OCI-LY7 (cell line): ENCODE results near the gene PLSCR2. TPM values are rescaled to one million over a fixed set of nuclear protein-coding genes. Genes with fewer than 3 reads are reported as not detected.

Source experiments
- BruUV-seq: library from RNA; stranded (reverse); fragments of 400-500 nt; replicated peaks from 2 replicates; lab custom pipeline; 2021; lab: Mats Ljungman, UMichigan
- CTCF ChIA-PET: fragments of 300-600 bp; sonication (Branson Sonifier 250); formaldehyde crosslinking; loops from one replicate; lab custom pipeline; 2022; ENCODE audit warnings: antibody characterized with exemption; ENCODE audit not compliant: unreplicated experiment; lab: Charles Lee
- POLR2A ChIA-PET: fragments of 300-600 bp; sonication (Branson Sonifier 250); formaldehyde crosslinking; loops from one replicate; lab custom pipeline; 2022; ENCODE audit warnings: antibody characterized with exemption; lab: Charles Lee
- DNase-seq: peaks from one replicate; pipeline ENCODE4 v3.0.0-alpha.2; 2015; ENCODE audit warnings: low spot score
- H2AFZ ChIP-seq: fragments of 200-600 bp; sonication (generic), shearing (Covaris generic); 2 replicates; pipeline ENCODE4 v1.6.1; 2014; ENCODE audit warnings: mild to moderate bottlenecking, antibody characterized with exemption, low read length, moderate library complexity
- H3K27ac ChIP-seq: fragments of 200-600 bp; sonication (generic); 2 replicates; pipeline ENCODE4 v1.5.1; 2014; ENCODE audit warnings: mixed run types, low read depth, mild to moderate bottlenecking, moderate library complexity, low read length, inconsistent platforms; ENCODE audit not compliant: poor library complexity, severe bottlenecking
- H3K36me3 ChIP-seq: fragments of 200-600 bp; sonication (generic); 2 replicates; pipeline ENCODE4 v1.6.1; 2014; ENCODE audit warnings: mild to moderate bottlenecking, antibody characterized with exemption, low read length, moderate library complexity, mixed read lengths; ENCODE audit not compliant: insufficient read depth
- H3K4me1 ChIP-seq: fragments of 200-600 bp; sonication (generic); 2 replicates; pipeline ENCODE4 v1.5.1; 2014; ENCODE audit warnings: mild to moderate bottlenecking, low read length; ENCODE audit not compliant: insufficient read depth, poor library complexity, severe bottlenecking
- H3K4me2 ChIP-seq: fragments of 200-600 bp; sonication (generic); 2 replicates; pipeline ENCODE4 v1.6.1; 2014; ENCODE audit warnings: mild to moderate bottlenecking, low read length
- H3K4me3 ChIP-seq: fragments of 200-600 bp; sonication (generic); 2 replicates; pipeline ENCODE4 v1.5.1; 2014; ENCODE audit warnings: mild to moderate bottlenecking, low read depth, low read length; ENCODE audit not compliant: poor library complexity, severe bottlenecking
- H3K79me2 ChIP-seq: fragments of 200-600 bp; sonication (generic); 2 replicates; pipeline ENCODE4 v1.6.1; 2016; ENCODE audit warnings: low read depth, mild to moderate bottlenecking, low read length, moderate library complexity, mixed read lengths; ENCODE audit not compliant: insufficient read depth
- H3K9me2 ChIP-seq: fragments of 200-600 bp; sonication (generic); 2 replicates; pipeline ENCODE4 v1.6.1; 2016; ENCODE audit warnings: mild to moderate bottlenecking, low read length, mixed read lengths; ENCODE audit not compliant: insufficient read depth
- H3K9me3 ChIP-seq: fragments of 200-600 bp; sonication (generic); 2 replicates; pipeline ENCODE4 v1.6.1; 2014; ENCODE audit warnings: mild to moderate bottlenecking, mixed run types, low read length, mixed read lengths
- H4K20me1 ChIP-seq: fragments of 200-600 bp; sonication (generic); 2 replicates; pipeline ENCODE4 v1.6.1; 2014; ENCODE audit warnings: mild to moderate bottlenecking, antibody characterized with exemption, low read length, moderate library complexity, mixed read lengths; ENCODE audit not compliant: insufficient read depth
- CTCF ChIP-seq: fragments of 200-600 bp; sonication (generic); conservative IDR thresholded peaks from 2 replicates; pipeline ENCODE4 v1.5.1; 2014; ENCODE audit warnings: mild to moderate bottlenecking, antibody characterized with exemption, low read length, moderate library complexity, mixed read lengths
- EZH2phosphoT487 ChIP-seq: fragments of 200-600 bp; sonication (generic); IDR thresholded peaks from 2 replicates; pipeline ENCODE4 v1.6.1; 2018; ENCODE audit warnings: low read depth, borderline replicate concordance, mild to moderate bottlenecking, mixed run types, antibody characterized with exemption, low read length, moderate library complexity, mixed read lengths
- intact Hi-C: fragments of 100-400 bp; cut with micrococcal nuclease; formaldehyde crosslinking; loops from one replicate; pipeline ENCODE4 v1.10.0; 2022; ENCODE audit not compliant: unreplicated experiment
- total RNA-seq, 2 experiments: library from RNA; depleted of rRNA in 1 of 2; stranded (reverse); fragments of >200 nt in 1 of 2; shearing (Covaris generic) in 1 of 2; gene quantifications; 2 replicates each; pipeline ENCODE4 v1.2.3, GENCODE V29; 2014 to 2022

PLSCR2 gene
- total RNA-seq, 2 experiments from 2014 or later, result not detected

GRCh38 chr3:146502887-146503460 is 33.6 kb upstream of the PLSCR2 start:
- Histone ChIP-seq H3K9me3 (no peaks in the 10 kb centered on the region), H3K79me2 (no peaks in the 10 kb centered on the region), H3K4me2 (no peak overlapping the region), H3K36me3 (no peaks in the 10 kb centered on the region), H3K4me1 (no peaks in the 10 kb centered on the region), H3K9me2 (no peaks in the 10 kb centered on the region), H2AFZ (no peak overlapping the region), H4K20me1 (no peaks in the 10 kb centered on the region), H3K4me3 (no peak overlapping the region), H3K27ac (no peak overlapping the region)
- BruUV-seq, result no TSS peak
- DNase-seq, result no peak
- intact Hi-C loops, result no loop called here
- TF ChIP-seq EZH2phosphoT487 (no peak), CTCF (no peak)
- ChIA-PET CTCF (no interaction called here), POLR2A (interaction anchor here (0.6 to 1.5 kb wide), 2 partner anchors 12 to 1822 kb away, joined by 3 read pairs; no protein-coding TSS in a partner anchor)

GRCh38 chr3:146501752-146502151 is 32.4 kb upstream of the PLSCR2 start:
- TF ChIP-seq CTCF (no peak), EZH2phosphoT487 (no peak)
- Histone ChIP-seq H4K20me1 (no peaks in the 10 kb centered on the region), H3K4me3 (no peak overlapping the region), H3K4me1 (no peaks in the 10 kb centered on the region), H3K4me2 (no peak overlapping the region), H3K36me3 (no peaks in the 10 kb centered on the region), H3K9me3 (no peaks in the 10 kb centered on the region), H2AFZ (no peak overlapping the region), H3K27ac (no peak overlapping the region), H3K9me2 (no peaks in the 10 kb centered on the region), H3K79me2 (no peaks in the 10 kb centered on the region)
- BruUV-seq, result no TSS peak
- CTCF ChIA-PET, result no interaction called here
- intact Hi-C loops, result no loop called here
- POLR2A ChIA-PET, result interaction anchor here (0.7 to 1.0 kb wide), 2 partner anchors 11 to 14 kb away, joined by 3 to 4 read pairs; no protein-coding TSS in a partner anchor
- no peak for DNase-seq

- Histone ChIP-seq H2AFZ (no peak overlapping the region), H3K9me3 (no peaks in the 10 kb centered on the region), H3K36me3 (no peaks in the 10 kb centered on the region), H4K20me1 (no peaks in the 10 kb centered on the region), H3K79me2 (no peaks in the 10 kb centered on the region), H3K27ac (no peak overlapping the region), H3K4me2 (no peak overlapping the region), H3K4me3 (no peak overlapping the region), H3K4me1 (no peaks in the 10 kb centered on the region), H3K9me2 (no peaks in the 10 kb centered on the region)
- ChIA-PET POLR2A (interaction anchor here (0.9 to 1.2 kb wide), 2 partner anchors 9 to 30 kb away, joined by 3 read pairs; partner anchors contain the start of gene PLSCR2), CTCF (no interaction called here)
- BruUV-seq, result no TSS peak
- intact Hi-C loops, result no loop called here
- DNase-seq, result no peak
- TF ChIP-seq CTCF, result no peak
- TF ChIP-seq EZH2phosphoT487, result no peak
Measured at GRCh38 chr3:146499701-146500100, 30.3 kb upstream of the PLSCR2 start.
